HepG2 (cell line): Measurements from ENCODE around the gene ERICH6. TPM values are rescaled to one million over a fixed set of nuclear protein-coding genes. Genes with fewer than 3 reads are reported as not detected.

Experiments
- ATAD3A ChIP-seq: sonication (generic); formaldehyde crosslinking; IDR thresholded peaks from 2 replicates; pipeline ENCODE4 v1.4.0; 2020; ENCODE audit warnings: missing genetic modification reagents
- CCDC6 ChIP-seq: sonication (generic); formaldehyde crosslinking; IDR thresholded peaks from 2 replicates; pipeline ENCODE4 v1.8.1; 2022; ENCODE audit warnings: mild to moderate bottlenecking, missing genetic modification reagents, moderate library complexity
- GFI1 ChIP-seq: sonication (generic); formaldehyde crosslinking; IDR thresholded peaks from 2 replicates; pipeline ENCODE4 v1.5.0; 2020; ENCODE audit warnings: missing genetic modification reagents, mild to moderate bottlenecking, borderline replicate concordance
- HDAC2 ChIP-seq: sonication (generic); formaldehyde crosslinking; IDR thresholded peaks from 2 replicates; pipeline ENCODE4 v1.4.0; 2020; ENCODE audit warnings: missing genetic modification reagents
- KAT8 ChIP-seq: IDR thresholded peaks from 2 replicates; pipeline ENCODE4 v1.6.1; 2016; ENCODE audit warnings: missing genetic modification reagents, missing compliant biosample characterization
- KDM5B ChIP-seq: sonication (generic); formaldehyde crosslinking; IDR thresholded peaks from 2 replicates; pipeline ENCODE4 v1.4.0; 2020; ENCODE audit warnings: missing genetic modification reagents, mild to moderate bottlenecking, borderline replicate concordance
- MAX ChIP-seq: IDR thresholded peaks from 2 replicates; pipeline ENCODE4 v1.6.1; 2012; ENCODE audit warnings: inconsistent platforms
- NFIC ChIP-seq: IDR thresholded peaks from 2 replicates; pipeline ENCODE4 v1.6.1; 2012; ENCODE audit warnings: mild to moderate bottlenecking, low read length, inconsistent platforms
- TCF7L2 ChIP-seq: IDR thresholded peaks from 2 replicates; pipeline ENCODE4 v1.6.1; 2011; ENCODE audit warnings: mild to moderate bottlenecking, low read depth, low read length, moderate library complexity
- ZFP91 ChIP-seq: sonication (generic); formaldehyde crosslinking; IDR thresholded peaks from 2 replicates; pipeline ENCODE4 v1.9.0; 2022; ENCODE audit warnings: missing genetic modification reagents, mild to moderate bottlenecking, borderline replicate concordance
- ZNF10 ChIP-seq: sonication (generic); formaldehyde crosslinking; IDR thresholded peaks from 2 replicates; pipeline ENCODE4 v1.4.0; 2020; ENCODE audit warnings: mild to moderate bottlenecking, low read depth, missing genetic modification reagents, borderline replicate concordance
- ZNF251 ChIP-seq: sonication (generic); formaldehyde crosslinking; IDR thresholded peaks from 2 replicates; pipeline ENCODE4 v1.9.0; 2021; ENCODE audit warnings: mild to moderate bottlenecking, missing genetic modification reagents
- ZNF543 ChIP-seq: sonication (generic); formaldehyde crosslinking; IDR thresholded peaks from 2 replicates; pipeline ENCODE4 v1.4.0; 2020; ENCODE audit warnings: mild to moderate bottlenecking, missing genetic modification reagents
- ZNF644 ChIP-seq: IDR thresholded peaks from 2 replicates; pipeline ENCODE4 v1.6.1; 2016; ENCODE audit warnings: low read depth
- polyA plus RNA-seq, 8 experiments: library from polyadenylated mRNA; depleted of rRNA in 3 of 8; stranded (reverse) in 7 of 8; unstranded in 1 of 8; fragments of >200 nt; fragmentation: Illumina TruSeq in 4 of 8; extraction: Trizol in 4 of 8; gene quantifications; 2 replicates each; pipeline versions ENCODE4 v1.2.1 to v1.2.3, GENCODE V29; 2011 to 2016; ENCODE audit warnings: low read depth in 4 of 8, missing spikeins in 1 of 8, mixed read lengths in 1 of 8; ENCODE audit not compliant: insufficient read depth in 1 of 8
- total RNA-seq, 5 experiments: library from RNA; depleted of rRNA; stranded (reverse); fragments of >200 nt; fragmentation: Illumina TruSeq; extraction: Trizol; gene quantifications; 2 replicates each; pipeline ENCODE4 v1.2.3, GENCODE V29; 2016; ENCODE audit warnings: low read depth in 1 of 5
- TF ChIP-seq, protein P1 (sequence below): IDR thresholded peaks from 2 replicates; pipeline ENCODE4 v1.4.0; 2020; ENCODE audit warnings: mild to moderate bottlenecking, missing genetic modification reagents
- TF ChIP-seq, protein P2 (sequence below): IDR thresholded peaks from 2 replicates; pipeline ENCODE4 v1.6.1; 2016; ENCODE audit warnings: low read depth
- TF ChIP-seq, protein P3 (sequence below): sonication (generic); formaldehyde crosslinking; IDR thresholded peaks from 2 replicates; pipeline ENCODE4 v1.4.0; 2020; ENCODE audit warnings: mild to moderate bottlenecking, missing genetic modification reagents
- TF ChIP-seq, protein P4 (sequence below), 2 experiments: fragments of 450-650 bp in 1 of 2; sonication (generic) in 1 of 2; formaldehyde crosslinking; IDR thresholded peaks; 2 replicates each; pipeline versions ENCODE4 v1.5.0 to v1.8.0; 2020 to 2022; ENCODE audit warnings: mild to moderate bottlenecking in 1 of 2, missing genetic modification reagents in 1 of 2

ERICH6 gene
- total and polyA plus RNA-seq, 2 of the 13 experiments (the other 11 are each of a cell fraction or from before 2014, with no cell fraction given) = 0.03 TPM; not detected in 1

GRCh38 chr3:150733936-150734794 is 30.4 kb upstream of the ERICH6 start (continued):
- TF ChIP-seq, protein P1, sequence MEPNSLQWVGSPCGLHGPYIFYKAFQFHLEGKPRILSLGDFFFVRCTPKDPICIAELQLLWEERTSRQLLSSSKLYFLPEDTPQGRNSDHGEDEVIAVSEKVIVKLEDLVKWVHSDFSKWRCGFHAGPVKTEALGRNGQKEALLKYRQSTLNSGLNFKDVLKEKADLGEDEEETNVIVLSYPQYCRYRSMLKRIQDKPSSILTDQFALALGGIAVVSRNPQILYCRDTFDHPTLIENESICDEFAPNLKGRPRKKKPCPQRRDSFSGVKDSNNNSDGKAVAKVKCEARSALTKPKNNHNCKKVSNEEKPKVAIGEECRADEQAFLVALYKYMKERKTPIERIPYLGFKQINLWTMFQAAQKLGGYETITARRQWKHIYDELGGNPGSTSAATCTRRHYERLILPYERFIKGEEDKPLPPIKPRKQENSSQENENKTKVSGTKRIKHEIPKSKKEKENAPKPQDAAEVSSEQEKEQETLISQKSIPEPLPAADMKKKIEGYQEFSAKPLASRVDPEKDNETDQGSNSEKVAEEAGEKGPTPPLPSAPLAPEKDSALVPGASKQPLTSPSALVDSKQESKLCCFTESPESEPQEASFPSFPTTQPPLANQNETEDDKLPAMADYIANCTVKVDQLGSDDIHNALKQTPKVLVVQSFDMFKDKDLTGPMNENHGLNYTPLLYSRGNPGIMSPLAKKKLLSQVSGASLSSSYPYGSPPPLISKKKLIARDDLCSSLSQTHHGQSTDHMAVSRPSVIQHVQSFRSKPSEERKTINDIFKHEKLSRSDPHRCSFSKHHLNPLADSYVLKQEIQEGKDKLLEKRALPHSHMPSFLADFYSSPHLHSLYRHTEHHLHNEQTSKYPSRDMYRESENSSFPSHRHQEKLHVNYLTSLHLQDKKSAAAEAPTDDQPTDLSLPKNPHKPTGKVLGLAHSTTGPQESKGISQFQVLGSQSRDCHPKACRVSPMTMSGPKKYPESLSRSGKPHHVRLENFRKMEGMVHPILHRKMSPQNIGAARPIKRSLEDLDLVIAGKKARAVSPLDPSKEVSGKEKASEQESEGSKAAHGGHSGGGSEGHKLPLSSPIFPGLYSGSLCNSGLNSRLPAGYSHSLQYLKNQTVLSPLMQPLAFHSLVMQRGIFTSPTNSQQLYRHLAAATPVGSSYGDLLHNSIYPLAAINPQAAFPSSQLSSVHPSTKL (CRISPR knock-in tag) = peak; percentile 75
- TF ChIP-seq KDM5B (CRISPR knock-in tag) (0 out of 2 replicates have a peak, but pooled peaks have one; percentile 21), ATAD3A (no peak), MAX (0 out of 2 replicates have a peak, but pooled peaks have one; percentile 20), ZFP91 (CRISPR knock-in tag) (peak; percentile 58; the same call in 1 of the 2 replicates), HDAC2 (CRISPR knock-in tag) (0 out of 2 replicates have a peak, but pooled peaks have one; percentile 58), GFI1 (CRISPR knock-in tag) (peak; percentile 59; the same call in 1 of the 2 replicates), NFIC (0 out of 2 replicates have a peak, but pooled peaks have one; percentile 56), CCDC6 (CRISPR knock-in tag) (peak; percentile 43; the same call in 1 of the 2 replicates), ZNF10 (CRISPR knock-in tag) (no peak), TCF7L2 (0 out of 2 replicates have a peak, but pooled peaks have one; percentile 29), ZNF543 (CRISPR knock-in tag) (peak; percentile 33; the same call in 1 of the 2 replicates), KAT8 (CRISPR knock-in tag) (peak; percentile 48; the same call in 1 of the 2 replicates), ZNF251 (CRISPR knock-in tag) (no peak), ZNF644 (CRISPR knock-in tag) (0 out of 2 replicates have a peak, but pooled peaks have one; percentile 49)
- TF ChIP-seq, protein P2, sequence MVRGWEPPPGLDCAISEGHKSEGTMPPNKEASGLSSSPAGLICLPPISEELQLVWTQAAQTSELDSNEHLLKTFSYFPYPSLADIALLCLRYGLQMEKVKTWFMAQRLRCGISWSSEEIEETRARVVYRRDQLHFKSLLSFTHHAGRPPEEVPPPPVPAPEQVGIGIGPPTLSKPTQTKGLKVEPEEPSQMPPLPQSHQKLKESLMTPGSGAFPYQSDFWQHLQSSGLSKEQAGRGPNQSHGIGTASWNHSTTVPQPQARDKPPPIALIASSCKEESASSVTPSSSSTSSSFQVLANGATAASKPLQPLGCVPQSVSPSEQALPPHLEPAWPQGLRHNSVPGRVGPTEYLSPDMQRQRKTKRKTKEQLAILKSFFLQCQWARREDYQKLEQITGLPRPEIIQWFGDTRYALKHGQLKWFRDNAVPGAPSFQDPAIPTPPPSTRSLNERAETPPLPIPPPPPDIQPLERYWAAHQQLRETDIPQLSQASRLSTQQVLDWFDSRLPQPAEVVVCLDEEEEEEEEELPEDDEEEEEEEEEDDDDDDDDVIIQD (CRISPR knock-in tag) = peak; percentile 64
- TF ChIP-seq, protein P3, sequence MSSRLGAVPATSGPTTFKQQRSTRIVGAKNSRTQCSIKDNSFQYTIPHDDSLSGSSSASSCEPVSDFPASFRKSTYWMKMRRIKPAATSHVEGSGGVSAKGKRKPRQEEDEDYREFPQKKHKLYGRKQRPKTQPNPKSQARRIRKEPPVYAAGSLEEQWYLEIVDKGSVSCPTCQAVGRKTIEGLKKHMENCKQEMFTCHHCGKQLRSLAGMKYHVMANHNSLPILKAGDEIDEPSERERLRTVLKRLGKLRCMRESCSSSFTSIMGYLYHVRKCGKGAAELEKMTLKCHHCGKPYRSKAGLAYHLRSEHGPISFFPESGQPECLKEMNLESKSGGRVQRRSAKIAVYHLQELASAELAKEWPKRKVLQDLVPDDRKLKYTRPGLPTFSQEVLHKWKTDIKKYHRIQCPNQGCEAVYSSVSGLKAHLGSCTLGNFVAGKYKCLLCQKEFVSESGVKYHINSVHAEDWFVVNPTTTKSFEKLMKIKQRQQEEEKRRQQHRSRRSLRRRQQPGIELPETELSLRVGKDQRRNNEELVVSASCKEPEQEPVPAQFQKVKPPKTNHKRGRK (CRISPR knock-in tag) = no peak
- TF ChIP-seq, protein P4, sequence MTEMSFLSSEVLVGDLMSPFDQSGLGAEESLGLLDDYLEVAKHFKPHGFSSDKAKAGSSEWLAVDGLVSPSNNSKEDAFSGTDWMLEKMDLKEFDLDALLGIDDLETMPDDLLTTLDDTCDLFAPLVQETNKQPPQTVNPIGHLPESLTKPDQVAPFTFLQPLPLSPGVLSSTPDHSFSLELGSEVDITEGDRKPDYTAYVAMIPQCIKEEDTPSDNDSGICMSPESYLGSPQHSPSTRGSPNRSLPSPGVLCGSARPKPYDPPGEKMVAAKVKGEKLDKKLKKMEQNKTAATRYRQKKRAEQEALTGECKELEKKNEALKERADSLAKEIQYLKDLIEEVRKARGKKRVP (CRISPR knock-in tag; IDR thresholded peaks at IDR 0.05) = 0 out of 4 replicates have a peak, but pooled peaks of 1 of the 2 experiments have one; percentile 32
